GM19239 (cell line): ENCODE results near the gene RNASE4.
"Not testable (repeated sequence)": the region's sequence is repeated elsewhere in the genome, so short reads cannot be mapped to it uniquely, and the experiment has no call there.

Source experiments
- DNase-seq: peaks from one replicate; pipeline ENCODE4 v3.0.0; 2011; ENCODE audit warnings: low spot score; ENCODE audit not compliant: insufficient read length
- FAIRE-seq: peaks from 2 replicates; lab custom pipeline; 2011; peaks lifted over from hg19 to GRCh38; lab: Jason Lieb, UNC

RNASE4 gene

GRCh38 chr14:20696764-20697163 is 12.4 kb downstream of the RNASE4 start:
- DNase-seq (no peak), FAIRE-seq (no peak)

- peak; percentile 40 for DNase-seq
- FAIRE-seq, result peak; percentile 91
Measured at GRCh38 chr14:20697273-20698017, 13.1 kb downstream of the RNASE4 start.

GRCh38 chr14:20698018-20698329 is 13.6 kb downstream of the RNASE4 start:
- no peak for FAIRE-seq
- no peak for DNase-seq

GRCh38 chr14:20698934-20699333 is 14.6 kb downstream of the RNASE4 start:
- FAIRE-seq (no peak), DNase-seq (no peak)

- no peak for DNase-seq
- no peak for FAIRE-seq
Measured at GRCh38 chr14:20699931-20700330, 15.6 kb downstream of the RNASE4 start.

- DNase-seq, FAIRE-seq: not testable (repeated sequence)
Measured at GRCh38 chr14:20700965-20701364, 16.6 kb downstream of the RNASE4 start.

GRCh38 chr14:20706657-20707355 is 22.4 kb downstream of the RNASE4 start:
- FAIRE-seq, result no peak
- no peak for DNase-seq

GRCh38 chr14:20707622-20708021 is 23.3 kb downstream of the RNASE4 start:
- no peak for DNase-seq
- FAIRE-seq, result no peak

- DNase-seq (no peak), FAIRE-seq (no peak)
Measured at GRCh38 chr14:20711261-20711660, 26.9 kb downstream of the RNASE4 start.

GRCh38 chr14:20711685-20712084 is 27.3 kb downstream of the RNASE4 start:
- DNase-seq, result no peak
- FAIRE-seq, result no peak

GRCh38 chr14:20712904-20713303 is 28.5 kb downstream of the RNASE4 start:
- FAIRE-seq, result no peak
- DNase-seq, result no peak

GRCh38 chr14:20714593-20715250 is 30.4 kb downstream of the RNASE4 start:
- FAIRE-seq (no peak), DNase-seq (no peak)

GRCh38 chr14:20719777-20720176 is 35.4 kb downstream of the RNASE4 start:
- FAIRE-seq (no peak), DNase-seq (no peak)

GRCh38 chr14:20720741-20721140 is 36.4 kb downstream of the RNASE4 start:
- FAIRE-seq, result no peak
- no peak for DNase-seq

- DNase-seq (no peak), FAIRE-seq (no peak)
Measured at GRCh38 chr14:20722016-20722415, 37.7 kb downstream of the RNASE4 start.

GRCh38 chr14:20723488-20723887 is 39.1 kb downstream of the RNASE4 start:
- FAIRE-seq, result no peak
- DNase-seq, result no peak

GRCh38 chr14:20726121-20726520 is 41.8 kb downstream of the RNASE4 start:
- FAIRE-seq, DNase-seq: not testable (repeated sequence)

GRCh38 chr14:20726531-20726930 is 42.2 kb downstream of the RNASE4 start:
- no peak for DNase-seq
- FAIRE-seq, result no peak

- DNase-seq, result no peak
- FAIRE-seq, result no peak
Measured at GRCh38 chr14:20730891-20731290, 46.5 kb downstream of the RNASE4 start.

GRCh38 chr14:20732477-20732876 is 48.1 kb downstream of the RNASE4 start:
- no peak for FAIRE-seq

GRCh38 chr14:20732979-20733635 is 48.7 kb downstream of the RNASE4 start:
- DNase-seq (no peak), FAIRE-seq (no peak)

More at GRCh38 chr14:20732477-20732876, 48.1 kb downstream of the RNASE4 start:
- DNase-seq, result no peak
